K562 (cell line): Measurements from ENCODE around the gene UCN. TPM values are rescaled to one million over a fixed set of nuclear protein-coding genes. Genes with fewer than 3 reads are reported as not detected.

Experiments used
- CEBPG ChIP-seq, 3 experiments: fragments of 200-800 bp in 1 of 3; sonication (Bioruptor generic) in 1 of 3; sonication (generic) in 1 of 3; formaldehyde crosslinking in 1 of 3; IDR thresholded peaks in 2 of 3; conservative IDR thresholded peaks in 1 of 3; 2 replicates each; pipeline versions ENCODE4 v1.6.1 to v1.8.0; 2016 to 2022; ENCODE audit warnings: missing compliant biosample characterization in 2 of 3, missing genetic modification characterization in 2 of 3, mild to moderate bottlenecking in 1 of 3, missing genetic modification reagents in 1 of 3
- EZH2 ChIP-seq: IDR thresholded peaks from 2 replicates; pipeline ENCODE4 v1.6.1; 2012; ENCODE audit warnings: low read depth, mild to moderate bottlenecking, inconsistent platforms, low read length, borderline replicate concordance
- JUND ChIP-seq, 2 experiments: IDR thresholded peaks; 2 replicates in 1 of 2; 3 replicates in 1 of 2; pipeline ENCODE4 v1.6.1; 2011; ENCODE audit warnings: borderline replicate concordance in 2 of 2, low read depth in 2 of 2, low read length in 2 of 2, improper control_type of control experiment in 1 of 2, missing biosample characterization in 1 of 2, missing genetic modification characterization in 1 of 2, missing genetic modification reagents in 1 of 2
- KLF6 ChIP-seq: fragments of 250-450 bp; sonication (Bioruptor Pico); IDR thresholded peaks from 2 replicates; pipeline ENCODE4 v1.4.0; 2020; ENCODE audit warnings: mild to moderate bottlenecking, moderate library complexity, borderline replicate concordance
- LARP7 ChIP-seq: fragments of 450-650 bp; IDR thresholded peaks from 2 replicates; pipeline ENCODE4 v1.6.1; 2016
- MYBL2 ChIP-seq, 2 experiments: fragments of 450-650 bp in 1 of 2; sonication (generic) in 1 of 2; formaldehyde crosslinking in 1 of 2; IDR thresholded peaks; 2 replicates each; pipeline versions ENCODE4 v1.6.1 to v1.8.1; 2017 to 2022; ENCODE audit warnings: borderline replicate concordance in 1 of 2, inconsistent platforms in 1 of 2, low read depth in 1 of 2, mild to moderate bottlenecking in 1 of 2, missing genetic modification reagents in 1 of 2, moderate library complexity in 1 of 2
- MYNN ChIP-seq, 2 experiments: sonication (generic); formaldehyde crosslinking in 1 of 2; IDR thresholded peaks; 2 replicates each; pipeline versions ENCODE4 v1.5.0 to v1.6.1; 2016 to 2020; ENCODE audit warnings: antibody characterized with exemption in 1 of 2, missing genetic modification reagents in 1 of 2
- NFE2 ChIP-seq: IDR thresholded peaks from 2 replicates; pipeline ENCODE4 v1.6.1; 2014; ENCODE audit warnings: antibody characterized with exemption, low read depth
- POLR2AphosphoS5 ChIP-seq: IDR thresholded peaks from 2 replicates; pipeline ENCODE4 v1.6.1; 2011; ENCODE audit warnings: mild to moderate bottlenecking, low read depth, low read length, moderate library complexity; ENCODE audit not compliant: control insufficient read depth, insufficient read depth
- POLR3G ChIP-seq: IDR thresholded peaks from 2 replicates; pipeline ENCODE4 v1.6.1; 2011; ENCODE audit not compliant: insufficient read length, insufficient replicate concordance; ENCODE audit errors: extremely low read depth
- SMAD2 ChIP-seq: fragments of 150-350 bp; IDR thresholded peaks from 2 replicates; pipeline ENCODE4 v1.6.1; 2014; ENCODE audit warnings: low read depth, mild to moderate bottlenecking, low read length
- SMARCE1 ChIP-seq: fragments of 450-650 bp; IDR thresholded peaks from 2 replicates; pipeline ENCODE4 v1.7.1; 2016; ENCODE audit warnings: mild to moderate bottlenecking
- U2AF2 ChIP-seq: fragments of 200-400 bp; formaldehyde crosslinking; optimal IDR thresholded peaks from 2 replicates; pipeline ENCODE3; 2017; ENCODE audit warnings: low read depth, mild to moderate bottlenecking, low read length
- ZNF12 ChIP-seq: sonication (generic); formaldehyde crosslinking; IDR thresholded peaks from 2 replicates; pipeline ENCODE4 v1.4.0; 2020; ENCODE audit warnings: mild to moderate bottlenecking, missing genetic modification reagents
- ZNF24 ChIP-seq: fragments of 450-650 bp; IDR thresholded peaks from 2 replicates; pipeline ENCODE4 v1.6.1; 2016
- ZNF274 ChIP-seq: IDR thresholded peaks from 2 replicates; pipeline ENCODE4 v1.6.1; 2011; ENCODE audit warnings: low read depth, mild to moderate bottlenecking, low read length, moderate library complexity, borderline replicate concordance
- ZNF408 ChIP-seq: fragments of 250-450 bp; sonication (Bioruptor Pico); IDR thresholded peaks from 2 replicates; pipeline ENCODE4 v1.4.0; 2020; ENCODE audit warnings: low read depth, mild to moderate bottlenecking, moderate library complexity
- ZNF57 ChIP-seq: fragments of 450-650 bp; formaldehyde crosslinking; IDR thresholded peaks from 2 replicates; pipeline ENCODE4 v1.4.0; 2020; ENCODE audit warnings: mild to moderate bottlenecking, moderate library complexity
- ZNF586 ChIP-seq: fragments of 450-650 bp; formaldehyde crosslinking; conservative IDR thresholded peaks from 2 replicates; pipeline ENCODE4 v1.4.0; 2020; ENCODE audit warnings: mild to moderate bottlenecking, moderate library complexity
- polyA plus RNA-seq, 8 experiments: library from polyadenylated mRNA; depleted of rRNA in 4 of 8; stranded (reverse) in 5 of 8; unstranded in 3 of 8; fragments of >200 nt; fragmentation: Nextera tagmentation in 2 of 8; fragmentation: Illumina TruSeq in 1 of 8; extraction: Ambion mirVana in 2 of 8; extraction: Trizol in 1 of 8; gene quantifications; 2 replicates each; pipeline versions ENCODE4 v1.2.1 to v1.2.3, GENCODE V29; 2011 to 2014; ENCODE audit warnings: inconsistent platforms in 1 of 8, missing spikeins in 1 of 8
- total RNA-seq, 7 experiments: library from RNA; depleted of rRNA in 6 of 7; stranded (reverse); fragments of >200 nt in 6 of 7; fragmentation: Illumina TruSeq in 2 of 7; extraction: Trizol in 2 of 7; gene quantifications; 2 replicates each; pipeline versions ENCODE4 v1.2.1 to v1.2.3, GENCODE V29; 2011 to 2021; ENCODE audit warnings: low replicate concordance in 1 of 7
- TF ChIP-seq, protein P1 (sequence below): fragments of 450-650 bp; IDR thresholded peaks from 2 replicates; pipeline ENCODE4 v1.6.1; 2016; ENCODE audit warnings: antibody characterized with exemption
- TF ChIP-seq, protein P2 (sequence below), 3 experiments: fragments of 200-800 bp in 1 of 3; fragments of 250-450 bp in 1 of 3; fragments of 450-650 bp in 1 of 3; sonication (Bioruptor Pico) in 1 of 3; sonication (Bioruptor generic) in 1 of 3; formaldehyde crosslinking in 1 of 3; IDR thresholded peaks; 2 replicates each; pipeline versions ENCODE4 v1.6.1 to v1.8.0; 2016 to 2022; ENCODE audit warnings: mild to moderate bottlenecking in 2 of 3, missing genetic modification characterization in 2 of 3, missing compliant biosample characterization in 1 of 3, moderate library complexity in 1 of 3

Gene UCN
- total and polyA plus RNA-seq, 9 of the 15 experiments (the other 6 are each of a cell fraction or from before 2014, with no cell fraction given) = 0.10 to 2.7 (median 0.43) TPM

DNA sequence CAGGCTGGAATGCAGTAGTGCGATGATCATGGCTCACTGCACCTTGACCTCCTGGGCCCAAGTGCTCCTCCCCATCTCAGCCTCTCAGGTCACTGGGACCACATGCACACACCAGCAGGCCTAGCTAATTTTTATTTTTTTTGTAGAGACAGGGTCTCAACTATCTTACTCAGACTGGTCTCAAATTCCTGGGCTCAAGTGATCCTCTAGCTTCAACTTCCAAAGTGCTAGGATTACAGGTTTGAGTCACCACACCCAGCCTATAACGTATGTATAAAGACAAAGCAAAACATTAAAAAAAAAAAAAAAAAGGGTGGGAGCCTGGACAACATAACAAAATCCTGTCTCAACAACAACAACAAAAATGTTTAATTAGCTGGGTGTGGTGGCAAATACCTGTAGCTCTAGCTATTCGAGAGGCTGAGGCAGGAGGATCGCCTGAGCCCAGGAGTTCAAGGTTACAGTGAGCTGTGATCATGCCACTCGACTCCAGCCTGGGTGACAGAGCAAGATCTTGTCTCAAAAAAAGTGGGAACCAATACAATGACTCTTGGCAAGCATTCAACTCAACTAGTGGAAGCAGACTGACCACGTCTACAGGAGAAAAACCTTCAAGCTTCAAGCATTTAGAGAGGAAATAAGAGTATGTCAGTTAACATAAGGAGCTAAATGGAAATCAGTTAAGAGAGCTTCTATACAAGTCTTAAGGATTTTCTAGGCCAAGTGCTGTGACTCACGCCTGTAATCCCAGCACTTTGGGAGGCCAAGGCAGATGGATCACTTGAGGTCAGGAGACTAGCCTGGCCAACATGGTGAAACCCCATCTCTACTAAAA is 45.7 kb upstream of the UCN start (continued):
- TF ChIP-seq LARP7 = no peak
- TF ChIP-seq ZNF24 = no peak; the same call in 1 of the 2 replicates
- no peak for TF ChIP-seq POLR3G
- TF ChIP-seq NFE2 = peak; percentile 95
- TF ChIP-seq, protein P1, sequence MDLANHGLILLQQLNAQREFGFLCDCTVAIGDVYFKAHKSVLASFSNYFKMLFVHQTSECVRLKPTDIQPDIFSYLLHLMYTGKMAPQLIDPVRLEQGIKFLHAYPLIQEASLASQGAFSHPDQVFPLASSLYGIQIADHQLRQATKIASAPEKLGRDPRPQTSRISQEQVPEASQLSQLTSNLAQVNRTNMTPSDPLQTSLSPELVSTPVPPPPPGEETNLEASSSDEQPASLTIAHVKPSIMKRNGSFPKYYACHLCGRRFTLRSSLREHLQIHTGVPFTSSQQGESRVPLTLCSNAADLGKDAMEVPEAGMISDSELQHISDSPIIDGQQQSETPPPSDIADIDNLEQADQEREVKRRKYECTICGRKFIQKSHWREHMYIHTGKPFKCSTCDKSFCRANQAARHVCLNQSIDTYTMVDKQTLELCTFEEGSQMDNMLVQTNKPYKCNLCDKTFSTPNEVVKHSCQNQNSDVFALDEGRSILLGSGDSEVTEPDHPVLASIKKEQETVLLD = peak; percentile 45; the same call in 1 of the 2 replicates
- TF ChIP-seq ZNF274 = no peak
- TF ChIP-seq KLF6 (CRISPR knock-in tag) = no peak
- TF ChIP-seq SMARCE1 = peak; percentile 83; the same call in 1 of the 2 replicates
- TF ChIP-seq POLR2AphosphoS5 = no peak
- no peak for TF ChIP-seq ZNF408 (CRISPR knock-in tag)
- TF ChIP-seq, protein P2, sequence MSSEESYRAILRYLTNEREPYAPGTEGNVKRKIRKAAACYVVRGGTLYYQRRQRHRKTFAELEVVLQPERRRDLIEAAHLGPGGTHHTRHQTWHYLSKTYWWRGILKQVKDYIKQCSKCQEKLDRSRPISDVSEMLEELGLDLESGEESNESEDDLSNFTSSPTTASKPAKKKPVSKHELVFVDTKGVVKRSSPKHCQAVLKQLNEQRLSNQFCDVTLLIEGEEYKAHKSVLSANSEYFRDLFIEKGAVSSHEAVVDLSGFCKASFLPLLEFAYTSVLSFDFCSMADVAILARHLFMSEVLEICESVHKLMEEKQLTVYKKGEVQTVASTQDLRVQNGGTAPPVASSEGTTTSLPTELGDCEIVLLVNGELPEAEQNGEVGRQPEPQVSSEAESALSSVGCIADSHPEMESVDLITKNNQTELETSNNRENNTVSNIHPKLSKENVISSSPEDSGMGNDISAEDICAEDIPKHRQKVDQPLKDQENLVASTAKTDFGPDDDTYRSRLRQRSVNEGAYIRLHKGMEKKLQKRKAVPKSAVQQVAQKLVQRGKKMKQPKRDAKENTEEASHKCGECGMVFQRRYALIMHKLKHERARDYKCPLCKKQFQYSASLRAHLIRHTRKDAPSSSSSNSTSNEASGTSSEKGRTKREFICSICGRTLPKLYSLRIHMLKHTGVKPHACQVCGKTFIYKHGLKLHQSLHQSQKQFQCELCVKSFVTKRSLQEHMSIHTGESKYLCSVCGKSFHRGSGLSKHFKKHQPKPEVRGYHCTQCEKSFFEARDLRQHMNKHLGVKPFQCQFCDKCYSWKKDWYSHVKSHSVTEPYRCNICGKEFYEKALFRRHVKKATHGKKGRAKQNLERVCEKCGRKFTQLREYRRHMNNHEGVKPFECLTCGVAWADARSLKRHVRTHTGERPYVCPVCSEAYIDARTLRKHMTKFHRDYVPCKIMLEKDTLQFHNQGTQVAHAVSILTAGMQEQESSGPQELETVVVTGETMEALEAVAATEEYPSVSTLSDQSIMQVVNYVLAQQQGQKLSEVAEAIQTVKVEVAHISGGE (CRISPR knock-in tag; IDR thresholded peaks at IDR 0.05) = no peak
- no peak for TF ChIP-seq EZH2
- no peak for TF ChIP-seq ZNF586 (CRISPR knock-in tag)
- TF ChIP-seq MYBL2 (IDR thresholded peaks at IDR 0.05; ENCODE audit: low read depth) = no peak
- TF ChIP-seq MYBL2 (CRISPR knock-in tag; IDR thresholded peaks at IDR 0.05; ENCODE audit: borderline replicate concordance) = no peak
- peak; percentile 35; the same call in 1 of the 2 replicates for TF ChIP-seq MYNN (IDR thresholded peaks at IDR 0.05)
- TF ChIP-seq MYNN (CRISPR knock-in tag; IDR thresholded peaks at IDR 0.05) = no peak
- TF ChIP-seq ZNF12 (CRISPR knock-in tag) = no peak
- no peak for TF ChIP-seq ZNF57 (CRISPR knock-in tag)
- no peak for TF ChIP-seq CEBPG (CRISPR knock-in tag; IDR thresholded peaks at IDR 0.05)
- no peak for TF ChIP-seq CEBPG (tag; conservative IDR thresholded peaks at IDR 0.05 in 1 of 2, IDR thresholded peaks at IDR 0.05 in 1 of 2)
- no peak for TF ChIP-seq SMAD2
- TF ChIP-seq JUND (IDR thresholded peaks at IDR 0.05; ENCODE audit: borderline replicate concordance, low read depth, low read length) = no peak
- TF ChIP-seq JUND (tag; IDR thresholded peaks at IDR 0.05; ENCODE audit: borderline replicate concordance, low read depth, low read length) = peak; percentile 30; the same call in 1 of the 3 replicates
- TF ChIP-seq U2AF2 = no peak
